NB4 (cell line): ENCODE results near the gene CYB5RL.

Experiments
- TF ChIP-seq, protein P1 (sequence below): IDR thresholded peaks from 2 replicates; pipeline ENCODE4 v1.6.1; 2011; ENCODE audit warnings: low read depth, low read length
- TF ChIP-seq, protein P2 (sequence below): IDR thresholded peaks from one replicate; pipeline ENCODE4 v1.5.1; 2012; ENCODE audit warnings: low read depth, low read length

DNA sequence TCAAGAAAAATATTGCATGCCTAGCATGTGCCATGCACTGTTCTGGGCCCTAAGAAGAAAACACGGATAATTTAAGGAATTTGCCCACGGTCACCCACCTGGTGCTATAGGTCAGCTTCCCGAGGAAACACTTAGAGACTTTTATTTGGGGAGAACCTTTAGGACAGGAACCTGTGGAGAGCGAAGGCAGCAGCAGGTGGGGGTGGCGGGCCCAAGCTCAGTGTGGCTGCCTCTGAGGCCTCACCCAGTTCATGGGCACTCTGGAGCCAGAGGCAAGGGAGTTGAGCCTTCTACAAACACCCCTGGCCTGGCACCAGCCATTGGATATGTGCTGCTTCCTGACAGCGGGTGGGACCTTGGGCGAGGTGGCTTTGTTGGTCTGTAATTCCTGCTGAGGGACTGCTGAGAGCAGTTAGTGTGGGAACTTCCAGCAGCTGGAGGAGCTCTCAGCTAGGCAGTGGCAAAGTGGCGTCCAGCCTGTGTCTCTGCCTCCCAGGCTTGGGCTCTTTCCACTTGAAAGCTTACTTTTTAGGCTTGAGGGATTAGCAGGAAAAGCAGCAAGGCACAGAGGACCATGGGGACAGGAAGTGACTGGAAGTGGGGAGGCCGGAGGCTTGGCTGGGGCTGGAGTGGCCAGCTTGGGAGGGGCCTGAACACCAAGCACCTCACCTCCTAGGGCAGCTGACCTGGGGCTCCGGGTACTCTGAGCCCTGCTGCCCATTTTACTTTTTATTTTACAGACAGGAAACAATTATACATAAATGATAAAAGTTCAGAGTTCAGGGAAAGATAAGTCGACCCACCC, 19.3 kb upstream of the CYB5RL start:
- TF ChIP-seq, protein P1, sequence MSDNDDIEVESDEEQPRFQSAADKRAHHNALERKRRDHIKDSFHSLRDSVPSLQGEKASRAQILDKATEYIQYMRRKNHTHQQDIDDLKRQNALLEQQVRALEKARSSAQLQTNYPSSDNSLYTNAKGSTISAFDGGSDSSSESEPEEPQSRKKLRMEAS = no peak
- TF ChIP-seq, protein P2, sequence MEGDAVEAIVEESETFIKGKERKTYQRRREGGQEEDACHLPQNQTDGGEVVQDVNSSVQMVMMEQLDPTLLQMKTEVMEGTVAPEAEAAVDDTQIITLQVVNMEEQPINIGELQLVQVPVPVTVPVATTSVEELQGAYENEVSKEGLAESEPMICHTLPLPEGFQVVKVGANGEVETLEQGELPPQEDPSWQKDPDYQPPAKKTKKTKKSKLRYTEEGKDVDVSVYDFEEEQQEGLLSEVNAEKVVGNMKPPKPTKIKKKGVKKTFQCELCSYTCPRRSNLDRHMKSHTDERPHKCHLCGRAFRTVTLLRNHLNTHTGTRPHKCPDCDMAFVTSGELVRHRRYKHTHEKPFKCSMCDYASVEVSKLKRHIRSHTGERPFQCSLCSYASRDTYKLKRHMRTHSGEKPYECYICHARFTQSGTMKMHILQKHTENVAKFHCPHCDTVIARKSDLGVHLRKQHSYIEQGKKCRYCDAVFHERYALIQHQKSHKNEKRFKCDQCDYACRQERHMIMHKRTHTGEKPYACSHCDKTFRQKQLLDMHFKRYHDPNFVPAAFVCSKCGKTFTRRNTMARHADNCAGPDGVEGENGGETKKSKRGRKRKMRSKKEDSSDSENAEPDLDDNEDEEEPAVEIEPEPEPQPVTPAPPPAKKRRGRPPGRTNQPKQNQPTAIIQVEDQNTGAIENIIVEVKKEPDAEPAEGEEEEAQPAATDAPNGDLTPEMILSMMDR = no peak
